Left lung (tissue), 10 donors: Measurements from ENCODE around the gene PDE3B. TPM values are rescaled to one million over a fixed set of nuclear protein-coding genes. Genes with fewer than 3 reads are reported as not detected.
"Not testable (repeated sequence)": the region's sequence is repeated elsewhere in the genome, so short reads cannot be mapped to it uniquely, and the experiment has no call there.

Experiments
- ATAC-seq: fragments of 200-7000 bp; cut with Tn5 transposase; one replicate; pipeline ENCODE4 v1.9.1; 2020; ENCODE audit warnings: moderate library complexity
- DNase-seq, 4 donors: peaks; one replicate each; pipeline ENCODE4 v3.0.0-alpha.2; 2013 to 2020
- H3K27ac ChIP-seq, 2 donors: fragments of 200-600 bp; sonication (generic) in 1 of 2; one replicate each; pipeline versions ENCODE4 v1.5.0 to v1.8.0; 2020 to 2021
- H3K27me3 ChIP-seq, 2 donors: fragments of 200-600 bp; sonication (generic) in 1 of 2; one replicate each; pipeline versions ENCODE4 v1.5.0 to v1.8.0; 2020 to 2021
- H3K36me3 ChIP-seq, 2 donors: fragments of 200-600 bp; sonication (generic) in 1 of 2; one replicate each; pipeline versions ENCODE4 v1.5.0 to v1.8.0; 2020 to 2021
- H3K4me1 ChIP-seq, 2 donors: fragments of 200-600 bp; one replicate each; pipeline ENCODE4 v1.8.0; 2021
- H3K4me3 ChIP-seq, 2 donors: fragments of 200-600 bp; sonication (generic) in 1 of 2; one replicate each; pipeline versions ENCODE4 v1.5.0 to v1.8.0; 2020 to 2021; ENCODE audit warnings: mild to moderate bottlenecking in 1 of 2
- H3K9me3 ChIP-seq, 2 donors: fragments of 200-600 bp; sonication (generic) in 1 of 2; one replicate each; pipeline versions ENCODE4 v1.5.0 to v1.8.0; 2020 to 2021
- CTCF ChIP-seq, 2 donors: fragments of 200-600 bp; sonication (generic) in 1 of 2; IDR thresholded peaks; one replicate each; pipeline versions ENCODE4 v1.5.0 to v1.8.0; 2021; ENCODE audit warnings: antibody characterized with exemption in 2 of 2
- intact Hi-C, 2 donors: fragments of 100-400 bp; cut with DNase I; formaldehyde crosslinking; loops; one replicate each; pipeline versions ENCODE4 v1.11.2 to v1.14.2; 2022
- polyA plus RNA-seq, 6 donors: library from polyadenylated mRNA; unstranded; fragments of 120-200 nt; gene quantifications; one replicate each; pipeline ENCODE4 v1.2.1, GENCODE V29; 2013; ENCODE audit not compliant: insufficient read length in 6 of 6
- total RNA-seq, 2 donors: library from RNA; stranded (reverse); fragmentation: NEBNext Ultra II Directional; extraction: Animal tissue kit (Norgen Biotek cat#: 25700); gene quantifications; one replicate each; pipeline ENCODE4 v1.2.1, GENCODE V29; 2021
- donor health status: DM: no; HTN: yes; CAD: no.
- donor health status: DM: no; HTN: no; CAD: no.

PDE3B gene
- total and polyA plus RNA-seq, 8 donors: 17.0 to 36.2 (median 30.9) TPM

GRCh38 chr11:14775897-14776296 is 132.3 kb downstream of the PDE3B start:
- Histone ChIP-seq H3K4me3 (no peak overlapping the region), H3K27me3 (no peaks in the 10 kb centered on the region), H3K36me3 (no peaks in the 10 kb centered on the region), H3K9me3 (no peaks in the 10 kb centered on the region), H3K4me1 (no peaks in the 10 kb centered on the region), H3K27ac (no peak overlapping the region)
- DNase-seq: no peak
- ATAC-seq: no peak
- intact Hi-C loops: no loop called here
- TF ChIP-seq CTCF (IDR thresholded peaks at IDR 0.05): no peak

- H3K36me3 ChIP-seq, H3K9me3 ChIP-seq, H3K4me3 ChIP-seq, intact Hi-C loops, H3K27ac ChIP-seq, H3K27me3 ChIP-seq, DNase-seq, H3K4me1 ChIP-seq, ATAC-seq: not testable (repeated sequence)
These were observed 134.9 kb downstream of the PDE3B start for GRCh38 chr11:14778460-14778859.

- TF ChIP-seq CTCF (IDR thresholded peaks at IDR 0.05): no peak
- peaks cover 0 to 13% of the 10 kb centered on the region in 2 donors for H3K4me1 ChIP-seq
- peak in 1 of 4 donors; percentile 2 for DNase-seq
- H3K36me3 ChIP-seq: no peaks in the 10 kb centered on the region
- no peak overlapping the region for H3K4me3 ChIP-seq
- ATAC-seq: no peak
- intact Hi-C loops: no loop called here
- no peaks in the 10 kb centered on the region for H3K27me3 ChIP-seq
- peaks cover 0 to 3% of the 10 kb centered on the region in 2 donors for H3K9me3 ChIP-seq
- peak overlapping the region in 1 of 2 donors; percentile 37 for H3K27ac ChIP-seq
These were observed 140.2 kb downstream of the PDE3B start for GRCh38 chr11:14783788-14784187.

GRCh38 chr11:14784230-14784629 is 140.6 kb downstream of the PDE3B start:
- no peak for TF ChIP-seq CTCF (IDR thresholded peaks at IDR 0.05)

GRCh38 chr11:14789879-14790484 is 146.4 kb downstream of the PDE3B start:
- ATAC-seq: peak; percentile 33
- no peaks in the 10 kb centered on the region for H3K36me3 ChIP-seq
- no peak for DNase-seq
- no peaks in the 10 kb centered on the region for H3K4me1 ChIP-seq
- intact Hi-C loops: loop anchor here in 1 of 2 donors (5.0 kb wide), 1 partner anchor 117 kb away; no protein-coding TSS in a partner anchor
- no peak overlapping the region for H3K4me3 ChIP-seq
- H3K27ac ChIP-seq: no peak overlapping the region
- TF ChIP-seq CTCF (IDR thresholded peaks at IDR 0.05): peak; percentile 25 to 40
- H3K9me3 ChIP-seq: no peaks in the 10 kb centered on the region
- no peaks in the 10 kb centered on the region for H3K27me3 ChIP-seq

More at GRCh38 chr11:14784230-14784629, 140.6 kb downstream of the PDE3B start:
- Histone ChIP-seq H3K9me3 (peaks cover 0 to 3% of the 10 kb centered on the region in 2 donors), H3K4me3 (no peak overlapping the region), H3K27me3 (no peaks in the 10 kb centered on the region), H3K36me3 (no peaks in the 10 kb centered on the region), H3K27ac (peak overlapping the region in 1 of 2 donors; percentile 37), H3K4me1 (peaks cover 0 to 13% of the 10 kb centered on the region in 2 donors)
- ATAC-seq: no peak
- intact Hi-C loops: no loop called here
- DNase-seq: no peak

GRCh38 chr11:14793546-14793945 is 149.9 kb downstream of the PDE3B start:
- intact Hi-C loops: loop anchor here in 1 of 2 donors (5.0 kb wide), 1 partner anchor 114 kb away; no protein-coding TSS in a partner anchor
- no peak for TF ChIP-seq CTCF (IDR thresholded peaks at IDR 0.05)
- Histone ChIP-seq H3K4me1 (no peaks in the 10 kb centered on the region), H3K27me3 (no peaks in the 10 kb centered on the region), H3K9me3 (no peaks in the 10 kb centered on the region), H3K27ac (no peak overlapping the region), H3K4me3 (no peak overlapping the region), H3K36me3 (no peaks in the 10 kb centered on the region)
- ATAC-seq (no peak), DNase-seq (no peak)

- H3K36me3 ChIP-seq, intact Hi-C loops, ATAC-seq, H3K9me3 ChIP-seq, H3K4me3 ChIP-seq, H3K4me1 ChIP-seq, DNase-seq, H3K27ac ChIP-seq, H3K27me3 ChIP-seq: not testable (repeated sequence)
These were observed 152.4 kb downstream of the PDE3B start for GRCh38 chr11:14796028-14796427.
